ENCODE results near the gene BST2. TPM values are rescaled to one million over a fixed set of nuclear protein-coding genes. Genes with fewer than 3 reads are reported as not detected.

The BST2 gene
- polyA plus RNA-seq, 4 donors: 103 to 178 (median 119) TPM

Other genes starting within 250 kb of the BST2 start
- 10 to 100 TPM; 27.1 to 37.3 (median 31.3) TPM for gene USE1, start 190.3 kb downstream of the BST2 start, polyA plus RNA-seq (ENCODE audit: insufficient read length in 4 of 4)
- gene OCEL1, start 179.4 kb downstream of the BST2 start, polyA plus RNA-seq (ENCODE audit: insufficient read length in 4 of 4): 10 to 100 TPM; 18.6 to 25.7 (median 23.2) TPM
- 10 to 100 TPM; 35.1 to 64.1 (median 48.9) TPM for gene NR2F6, start 159.7 kb downstream of the BST2 start, polyA plus RNA-seq (ENCODE audit: insufficient read length in 4 of 4)
- 1 to 10 TPM; 4.8 to 8.0 (median 7.6) TPM for gene USHBP1, start 140.9 kb downstream of the BST2 start, polyA plus RNA-seq (ENCODE audit: insufficient read length in 4 of 4)
- 100 to 1,000 TPM in 3 of 4 donors, 10 to 100 TPM in 1; 99.9 to 118 (median 108) TPM for gene BABAM1, start 138.2 kb downstream of the BST2 start, polyA plus RNA-seq (ENCODE audit: insufficient read length in 4 of 4)
- 1 to 10 TPM in 2 of 4 donors, under 1 TPM in 2; 0.86 to 2.3 (median 1.3) TPM for gene ANKLE1, start 123.7 kb downstream of the BST2 start, polyA plus RNA-seq (ENCODE audit: insufficient read length in 4 of 4)
- 10 to 100 TPM in 3 of 4 donors, 1 to 10 TPM in 1; 7.8 to 15.5 (median 12.6) TPM for gene ABHD8, start 102.2 kb downstream of the BST2 start, polyA plus RNA-seq (ENCODE audit: insufficient read length in 4 of 4)
- 10 to 100 TPM; 48.5 to 77.6 (median 57.3) TPM for gene MRPL34, start 99.8 kb downstream of the BST2 start, polyA plus RNA-seq (ENCODE audit: insufficient read length in 4 of 4)
- gene DDA1, start 96.1 kb downstream of the BST2 start, polyA plus RNA-seq (ENCODE audit: insufficient read length in 4 of 4): 10 to 100 TPM; 31.3 to 48.7 (median 42.8) TPM
- gene ANO8, start 70.8 kb downstream of the BST2 start, polyA plus RNA-seq (ENCODE audit: insufficient read length in 4 of 4): 10 to 100 TPM in 3 of 4 donors, 1 to 10 TPM in 1; 8.3 to 21.1 (median 13.1) TPM
- gene GTPBP3, start 68.1 kb downstream of the BST2 start, polyA plus RNA-seq (ENCODE audit: insufficient read length in 4 of 4): 10 to 100 TPM; 15.7 to 37.9 (median 24.6) TPM
- gene PLVAP, start 28.3 kb downstream of the BST2 start, polyA plus RNA-seq (ENCODE audit: insufficient read length in 4 of 4): 100 to 1,000 TPM; 162 to 238 (median 195) TPM
- gene CCDC194, start 11.4 kb downstream of the BST2 start, polyA plus RNA-seq (ENCODE audit: insufficient read length in 4 of 4): 1 to 10 TPM in 2 of 4 donors, under 1 TPM in 2; 0.83 to 6.2 (median 3.3) TPM
- gene MVB12A, start 14.4 kb upstream of the BST2 start, polyA plus RNA-seq (ENCODE audit: insufficient read length in 4 of 4): 10 to 100 TPM; 53.2 to 97.6 (median 80.9) TPM
- 1 to 10 TPM; 2.4 to 3.9 (median 3.3) TPM for gene TMEM221, start 43.0 kb upstream of the BST2 start, polyA plus RNA-seq (ENCODE audit: insufficient read length in 4 of 4)
- under 1 TPM in 2 of 4 donors, not detected in 2; 0.26 to 0.28 TPM for gene NXNL1, start 55.3 kb upstream of the BST2 start, polyA plus RNA-seq (ENCODE audit: insufficient read length in 4 of 4)
- 10 to 100 TPM; 10.7 to 24.7 (median 19.1) TPM for gene SLC27A1, start 64.9 kb upstream of the BST2 start, polyA plus RNA-seq (ENCODE audit: insufficient read length in 4 of 4)
- gene PGLS, start 106.0 kb upstream of the BST2 start, polyA plus RNA-seq (ENCODE audit: insufficient read length in 4 of 4): 100 to 1,000 TPM in 1 of 4 donors, 10 to 100 TPM in 3; 57.6 to 100 (median 81.2) TPM
- gene COLGALT1, start 150.0 kb upstream of the BST2 start, polyA plus RNA-seq (ENCODE audit: insufficient read length in 4 of 4): 10 to 100 TPM; 44.7 to 64.4 (median 52.7) TPM